ENCODE data around the gene MTUS2.

DNA sequence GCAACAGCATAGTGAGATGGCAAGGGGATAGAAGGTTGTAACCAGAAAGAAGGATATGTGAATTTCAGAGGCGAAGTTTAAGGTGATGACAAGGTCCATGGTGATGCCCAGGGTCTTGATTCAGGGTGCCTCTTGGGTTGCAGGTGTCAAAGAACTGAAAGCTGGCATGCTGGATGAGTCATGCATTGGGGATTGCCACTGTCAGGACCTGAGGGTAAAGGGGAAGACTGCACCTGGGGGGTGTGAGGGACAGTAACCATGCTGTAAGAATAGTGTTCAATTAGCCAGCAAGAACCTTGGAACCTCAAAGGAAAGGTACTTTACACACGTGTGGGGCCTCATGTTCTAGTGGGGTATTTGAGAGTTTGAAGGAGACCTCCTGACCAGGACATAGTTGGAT lies 495.7 kb downstream of the MTUS2 start:
- TF ChIP-seq, protein P1, sequence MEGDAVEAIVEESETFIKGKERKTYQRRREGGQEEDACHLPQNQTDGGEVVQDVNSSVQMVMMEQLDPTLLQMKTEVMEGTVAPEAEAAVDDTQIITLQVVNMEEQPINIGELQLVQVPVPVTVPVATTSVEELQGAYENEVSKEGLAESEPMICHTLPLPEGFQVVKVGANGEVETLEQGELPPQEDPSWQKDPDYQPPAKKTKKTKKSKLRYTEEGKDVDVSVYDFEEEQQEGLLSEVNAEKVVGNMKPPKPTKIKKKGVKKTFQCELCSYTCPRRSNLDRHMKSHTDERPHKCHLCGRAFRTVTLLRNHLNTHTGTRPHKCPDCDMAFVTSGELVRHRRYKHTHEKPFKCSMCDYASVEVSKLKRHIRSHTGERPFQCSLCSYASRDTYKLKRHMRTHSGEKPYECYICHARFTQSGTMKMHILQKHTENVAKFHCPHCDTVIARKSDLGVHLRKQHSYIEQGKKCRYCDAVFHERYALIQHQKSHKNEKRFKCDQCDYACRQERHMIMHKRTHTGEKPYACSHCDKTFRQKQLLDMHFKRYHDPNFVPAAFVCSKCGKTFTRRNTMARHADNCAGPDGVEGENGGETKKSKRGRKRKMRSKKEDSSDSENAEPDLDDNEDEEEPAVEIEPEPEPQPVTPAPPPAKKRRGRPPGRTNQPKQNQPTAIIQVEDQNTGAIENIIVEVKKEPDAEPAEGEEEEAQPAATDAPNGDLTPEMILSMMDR (IDR thresholded peaks at IDR 0.05) = no peak
- TF ChIP-seq POLR2A (IDR thresholded peaks at IDR 0.05) = no peak
